ENCODE data around the gene INSYN1.
"Not testable (repeated sequence)": the region's sequence is repeated elsewhere in the genome, so short reads cannot be mapped to it uniquely, and the experiment has no call there.

Gene INSYN1

GRCh38 chr15:73753250-73754130 lies at the start of gene INSYN1:
Gene INSYN1, minus strand, starts transcription at chr15:73753351. Its CDS starts 2,221 bp downstream, at chr15:73751130.
- DNase-seq: no peak

DNA sequence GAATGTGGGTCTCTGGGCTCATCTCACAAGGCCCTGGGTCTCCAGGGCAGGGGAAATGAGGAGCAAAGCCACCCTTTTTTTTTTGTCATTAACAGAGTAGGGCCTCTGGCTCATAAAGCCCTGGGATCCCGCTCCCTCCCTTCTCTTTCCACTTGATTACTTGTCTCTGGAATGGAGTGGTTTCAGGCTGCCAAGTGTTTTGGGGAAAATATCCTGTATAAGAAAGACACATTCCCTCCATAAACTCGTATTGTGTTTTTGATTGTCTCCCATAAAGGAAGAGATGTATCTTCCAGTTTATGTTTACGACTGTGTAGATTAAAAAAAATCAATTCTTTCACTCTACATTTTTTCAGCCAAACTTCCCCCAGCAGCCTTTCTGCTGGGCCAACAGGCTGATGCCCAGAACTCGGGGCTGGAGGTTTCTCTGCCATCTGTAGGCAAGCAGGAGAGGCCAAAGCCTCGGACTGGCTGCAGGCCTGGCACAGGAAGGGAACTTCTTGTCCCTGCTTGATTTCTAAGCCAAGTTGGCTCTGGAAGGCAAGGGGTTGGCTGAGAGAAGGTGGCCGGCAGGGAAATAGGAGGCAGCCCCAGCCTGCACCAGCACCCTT lies 49.4 kb upstream of the INSYN1 start:
- DNase-seq: peak; percentile 4

GRCh38 chr15:73800662-73801345 lies 47.7 kb upstream of the INSYN1 start:
- peak; percentile 15 for DNase-seq

- no peak for DNase-seq
Measured at GRCh38 chr15:73799466-73799865, 46.3 kb upstream of the INSYN1 start.

GRCh38 chr15:73797366-73798158 lies 44.4 kb upstream of the INSYN1 start:
- DNase-seq: no peak

- DNase-seq: no peak
Measured at GRCh38 chr15:73796331-73796831, 43.2 kb upstream of the INSYN1 start.

- no peak for DNase-seq
Measured at GRCh38 chr15:73794443-73795133, 41.4 kb upstream of the INSYN1 start.

DNA sequence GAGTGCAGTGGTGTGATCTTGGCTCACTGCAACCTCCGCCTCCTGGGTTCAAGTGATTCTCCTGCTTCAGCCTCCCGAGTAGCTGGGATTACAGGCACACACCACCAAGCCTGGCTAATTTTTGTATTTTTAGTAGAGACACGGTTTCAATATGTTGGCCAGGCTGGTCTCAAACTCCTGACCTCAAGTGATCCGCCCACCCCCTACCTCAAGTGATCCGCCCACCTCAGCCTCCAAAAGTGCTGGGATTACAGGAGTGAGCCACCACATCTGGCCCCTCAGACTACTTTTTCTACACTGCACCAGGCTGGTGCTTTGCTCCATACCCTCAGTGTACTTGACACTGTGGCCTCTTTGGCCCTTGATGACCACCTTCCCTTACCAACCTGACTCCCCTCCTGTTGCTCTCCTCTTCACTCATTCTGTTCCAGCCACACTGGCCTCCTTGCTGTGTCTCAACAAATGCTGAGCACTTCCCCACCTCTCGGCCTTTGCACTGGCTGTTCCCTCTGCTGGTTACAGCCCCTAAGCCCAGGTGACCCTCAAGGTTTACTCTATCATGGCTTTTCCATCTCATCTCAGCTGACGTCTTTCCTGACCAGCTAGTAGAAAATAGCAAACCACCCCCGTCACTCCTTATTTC lies 39.9 kb upstream of the INSYN1 start:
- not testable (repeated sequence) for DNase-seq

GRCh38 chr15:73792415-73792814 lies 39.3 kb upstream of the INSYN1 start:
- DNase-seq: peak; percentile 15

- DNase-seq: no peak
Measured at GRCh38 chr15:73789521-73790240, 36.5 kb upstream of the INSYN1 start.

DNA sequence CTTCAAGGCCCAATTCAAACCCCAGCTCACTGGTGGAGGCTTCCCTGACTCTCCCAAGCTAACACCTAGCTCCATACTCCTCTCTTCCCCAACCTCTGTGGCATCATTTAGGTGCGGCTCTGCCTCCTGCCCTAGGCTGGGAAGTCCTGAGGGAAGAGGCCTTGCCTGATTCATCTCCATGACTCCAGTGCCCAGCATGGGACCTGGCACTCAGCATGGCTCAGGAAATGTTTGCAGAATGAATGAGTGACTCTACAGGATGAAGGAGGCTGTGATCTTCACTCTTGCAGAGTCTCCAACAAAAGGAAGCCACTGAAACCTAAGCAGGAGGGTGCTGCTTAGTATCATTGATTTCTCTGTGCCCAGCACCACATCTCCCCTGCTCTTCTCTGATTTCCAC lies 34.5 kb upstream of the INSYN1 start:
- DNase-seq: no peak

DNA sequence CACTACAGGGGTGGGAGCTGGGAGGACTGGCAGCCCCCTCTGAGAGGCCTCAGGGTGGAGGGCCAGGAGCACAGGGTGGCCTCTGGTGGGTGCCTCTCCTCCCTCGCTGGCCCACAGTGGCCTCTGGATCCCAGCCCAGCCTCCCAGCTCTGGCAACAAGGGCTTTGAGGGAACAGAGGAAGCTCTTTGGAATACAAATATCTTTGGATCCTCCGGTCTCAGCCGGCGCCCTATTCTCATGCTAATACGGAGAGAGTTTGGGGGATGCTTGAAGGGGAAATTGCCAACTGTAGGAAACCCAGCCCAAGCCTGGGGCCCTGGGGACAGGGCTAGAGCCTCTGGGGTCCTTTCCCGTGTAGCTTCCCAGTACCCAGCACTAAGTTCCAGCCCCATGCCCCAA lies 33.4 kb upstream of the INSYN1 start:
- DNase-seq: no peak

DNA sequence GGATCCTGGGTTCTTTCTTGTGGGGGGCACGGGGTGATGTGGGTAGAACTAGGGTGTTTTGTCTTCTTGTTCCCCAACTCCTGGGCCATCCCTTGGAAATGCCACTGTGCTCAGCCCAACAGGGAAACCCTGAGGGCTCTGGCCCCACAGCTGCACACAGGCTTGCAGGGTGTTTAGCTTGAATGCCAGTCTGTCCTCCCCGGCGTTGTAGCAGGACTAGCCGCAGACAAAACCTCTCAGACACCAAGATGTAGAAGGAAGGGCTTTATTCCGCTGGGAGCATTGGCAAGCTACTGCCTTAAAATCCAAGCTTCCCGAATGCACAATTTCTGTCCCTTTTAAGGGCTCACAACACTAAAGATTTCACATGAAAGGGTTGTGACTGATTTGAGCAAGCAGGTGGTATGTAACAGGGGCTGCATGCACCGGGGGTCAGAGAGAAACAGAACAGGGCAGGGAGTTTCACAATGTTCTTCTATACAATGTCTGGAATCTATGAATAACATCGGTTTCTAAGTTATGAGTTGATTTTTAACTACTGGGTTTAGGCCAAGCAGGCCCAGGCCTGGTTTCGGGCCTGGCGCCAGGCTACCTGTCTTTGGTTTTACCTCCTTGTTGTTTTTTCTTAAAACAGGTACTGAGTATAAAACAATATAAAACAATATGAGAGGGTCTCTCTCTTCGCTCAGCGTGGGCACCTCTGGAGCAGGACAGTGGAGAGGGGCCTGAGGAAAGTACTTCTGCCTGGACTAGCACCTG lies 32.3 kb upstream of the INSYN1 start:
- DNase-seq: not testable (repeated sequence)

- no peak for DNase-seq
Measured at GRCh38 chr15:73784291-73784690, 31.1 kb upstream of the INSYN1 start.

DNA sequence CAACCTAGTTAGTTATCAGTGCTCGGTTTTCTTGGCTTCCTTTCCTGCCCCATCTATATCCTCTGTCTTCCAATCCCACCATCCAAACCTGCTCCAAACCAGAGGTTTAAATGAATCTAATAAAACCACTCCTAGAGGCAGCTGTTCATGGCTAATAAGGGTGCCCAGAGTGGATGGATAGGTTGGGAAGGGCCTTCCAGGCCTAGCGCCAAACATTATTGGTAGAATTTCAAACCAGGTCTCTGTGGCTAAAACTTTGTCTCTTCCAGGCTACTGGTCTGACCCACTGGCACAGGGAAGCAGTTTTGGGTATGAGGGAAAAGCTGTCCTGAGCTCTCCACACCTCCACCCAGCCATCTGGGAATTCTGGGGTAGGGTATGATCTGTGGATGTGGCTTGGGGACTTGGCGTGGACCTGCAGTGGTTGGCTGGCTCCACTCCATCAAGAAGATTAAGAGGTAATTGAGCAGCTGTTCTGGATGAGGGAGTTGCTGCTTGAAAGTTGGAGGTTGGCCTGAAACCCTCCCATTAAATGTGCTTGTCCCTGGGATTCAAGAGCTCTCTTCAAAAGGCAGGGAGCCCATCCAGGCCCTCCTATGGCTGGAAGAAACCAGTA lies 29.3 kb upstream of the INSYN1 start:
- DNase-seq: peak; percentile 53

DNA sequence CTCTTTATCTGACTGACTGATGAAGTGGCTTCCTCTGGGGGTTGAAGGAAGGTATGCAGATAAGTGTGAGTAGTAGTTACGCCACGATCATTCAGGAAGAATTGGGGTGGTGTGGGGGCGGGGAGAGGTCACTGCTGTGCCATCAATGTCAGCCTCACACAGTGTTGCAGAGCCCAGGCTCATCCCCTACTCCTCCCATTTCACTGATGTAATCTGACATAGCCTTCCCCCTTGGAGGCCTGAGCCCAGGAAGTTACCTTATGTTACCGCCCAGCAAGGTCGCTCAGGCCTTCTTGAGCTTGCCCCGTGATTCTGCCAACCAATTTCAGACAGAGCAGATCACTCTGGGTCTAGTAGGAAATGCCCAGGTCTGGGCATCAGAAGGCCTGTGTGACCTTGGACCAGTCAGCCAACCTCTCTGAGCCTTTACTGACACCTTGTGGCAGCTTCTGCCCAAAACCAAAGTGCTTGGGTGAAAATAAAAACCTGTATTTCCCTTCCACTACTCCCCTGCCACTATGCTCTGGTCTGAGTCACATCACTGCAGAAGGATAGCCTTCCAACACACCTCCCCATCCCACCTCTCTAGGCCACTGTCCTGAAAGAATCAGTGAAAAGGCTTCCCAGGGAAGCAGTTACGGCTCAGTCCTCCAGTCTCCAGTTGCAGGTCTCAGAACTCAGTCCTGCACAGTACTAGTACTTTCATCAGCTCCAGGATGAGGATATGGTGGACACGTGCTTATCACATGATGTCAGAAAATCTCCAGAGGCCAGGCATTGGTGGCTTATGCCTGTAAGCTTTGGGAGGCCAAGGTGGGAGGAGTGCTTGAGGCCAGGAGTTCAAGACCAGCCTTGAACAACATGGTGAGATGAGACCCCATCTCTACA lies 28.1 kb upstream of the INSYN1 start:
- DNase-seq: peak; percentile 13

GRCh38 chr15:73779974-73780373 lies 26.8 kb upstream of the INSYN1 start:
- no peak for DNase-seq

- DNase-seq: no peak
Measured at GRCh38 chr15:73777741-73778140, 24.6 kb upstream of the INSYN1 start.

- no peak for DNase-seq
Measured at GRCh38 chr15:73773428-73773827, 20.3 kb upstream of the INSYN1 start.
